Stimulated activated CD8-positive, alpha-beta memory T cell treated with anti-CD3 and anti-CD28 coated beads, Interleukin-7, amount 100 ng/mL, for 4 hours (primary cell): ENCODE data around the gene BSPRY.
A peak's percentile ranks its signal among the peaks of the same experiment; 100 is the strongest.

Experiments used
- DNase-seq, 2 donors: peaks; one replicate each; pipeline ENCODE4 v3.0.0-alpha.2; 2020; ENCODE audit warnings: low read depth in 2 of 2

Gene BSPRY

GRCh38 chr9:113349445-113350094 lies at the start of gene BSPRY:
BSPRY (plus strand) TSS chr9:113349541; CDS start chr9:113349580, 39 bp downstream.
- peak in 1 of 2 donors; percentile 15 for DNase-seq

GRCh38 chr9:113299800-113300292 lies 49.5 kb upstream of the BSPRY start:
- no peak for DNase-seq

DNA sequence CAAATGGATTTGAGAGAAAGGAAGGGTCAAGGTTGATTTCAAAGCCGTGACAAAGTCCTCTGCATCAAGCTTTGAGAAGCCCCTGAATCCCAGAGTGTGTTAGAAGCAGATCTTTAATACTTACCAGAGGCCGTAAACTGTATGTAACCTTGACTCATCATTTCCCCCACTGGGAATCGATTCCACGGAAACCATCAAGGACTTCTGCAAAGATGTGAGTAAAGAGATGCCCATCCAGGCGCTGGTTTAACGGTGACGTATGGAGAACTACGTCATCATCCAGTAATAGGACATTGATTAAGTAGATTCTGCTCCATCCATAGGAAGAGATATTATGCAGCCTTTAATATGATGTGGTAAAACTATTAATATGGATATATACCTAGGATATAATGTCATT lies 47.8 kb upstream of the BSPRY start:
- no peak for DNase-seq

GRCh38 chr9:113302792-113303418 lies 46.4 kb upstream of the BSPRY start, which contains the start of gene RNF183:
RNF183 (minus strand) TSS chr9:113303376; CDS start chr9:113298184, 5,192 bp downstream.
- no peak for DNase-seq

- DNase-seq, result no peak
These were observed 42.8 kb upstream of the BSPRY start for GRCh38 chr9:113306566-113306965.

GRCh38 chr9:113307396-113307975 lies 41.9 kb upstream of the BSPRY start:
- DNase-seq, result no peak

DNA sequence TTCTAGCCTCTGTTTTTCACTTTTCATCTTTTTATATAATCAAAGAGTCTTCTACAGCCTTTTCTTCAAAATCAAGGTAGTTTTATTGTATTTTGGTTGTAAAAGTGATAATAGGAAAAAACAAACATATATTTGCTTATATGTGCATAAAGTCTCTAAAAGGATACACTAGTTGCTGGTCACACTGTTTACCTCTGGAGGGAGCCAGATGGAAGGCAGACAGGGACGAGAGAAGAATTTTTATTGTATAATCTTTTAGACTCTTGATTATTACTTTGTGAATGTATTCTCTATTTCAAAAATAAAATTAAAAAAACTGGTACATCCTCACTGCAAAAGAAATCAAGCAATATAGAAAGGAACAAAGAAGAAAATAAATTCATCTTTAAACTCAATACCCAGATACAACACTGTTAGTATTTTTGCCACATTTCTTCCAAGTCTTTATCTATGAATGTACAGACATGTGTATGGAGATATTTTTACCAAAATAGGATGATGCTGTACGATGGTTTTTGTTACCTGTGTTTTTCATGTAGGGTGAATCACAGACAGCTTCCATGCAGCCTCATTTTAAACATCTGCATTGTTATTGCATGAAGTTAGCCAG lies 40.0 kb upstream of the BSPRY start:
- no peak for DNase-seq

DNA sequence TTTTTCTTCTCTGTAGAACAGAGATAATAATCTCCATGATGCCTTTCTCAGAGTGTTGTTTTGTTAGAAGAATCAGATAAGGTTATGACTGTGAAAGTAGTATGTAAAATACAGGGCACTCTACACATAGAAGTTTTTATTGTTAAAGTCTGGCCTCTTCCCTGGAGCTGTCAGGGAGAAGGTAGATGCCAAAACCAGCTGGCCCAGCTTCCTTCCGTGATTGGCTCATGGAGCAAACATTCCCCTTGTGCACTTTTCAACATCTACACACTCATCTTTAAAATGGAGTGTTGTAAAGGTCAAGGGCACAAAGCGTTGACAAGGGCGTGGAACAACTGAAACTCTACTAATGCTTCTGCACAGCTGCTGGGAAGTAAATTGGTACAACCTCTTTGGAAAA lies 38.8 kb upstream of the BSPRY start:
- DNase-seq, result no peak

GRCh38 chr9:113311961-113312360 lies 37.4 kb upstream of the BSPRY start:
- no peak for DNase-seq

GRCh38 chr9:113313261-113313660 lies 36.1 kb upstream of the BSPRY start:
- DNase-seq, result no peak

DNA sequence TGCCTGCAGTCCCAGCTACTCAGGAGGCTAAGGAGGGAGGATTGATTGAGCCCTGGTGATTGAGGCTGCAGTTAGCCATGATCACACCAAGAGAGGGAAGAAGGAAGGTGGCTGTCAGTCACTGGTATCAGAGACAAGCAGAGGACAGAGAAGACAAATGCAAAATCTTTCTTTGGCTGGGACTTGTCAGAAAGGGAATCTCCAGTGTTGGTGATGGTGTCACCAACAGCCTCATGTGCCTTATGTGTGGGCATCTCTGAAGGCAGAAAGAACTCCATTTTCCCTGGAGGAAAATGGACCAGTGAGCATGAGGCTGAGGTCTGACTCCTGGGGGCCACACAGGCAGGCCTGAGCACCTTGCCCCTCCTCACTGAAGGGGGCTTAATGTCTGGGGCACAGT lies 34.1 kb upstream of the BSPRY start:
- DNase-seq, result no peak

GRCh38 chr9:113316030-113316429 lies 33.3 kb upstream of the BSPRY start:
- no peak for DNase-seq

DNA sequence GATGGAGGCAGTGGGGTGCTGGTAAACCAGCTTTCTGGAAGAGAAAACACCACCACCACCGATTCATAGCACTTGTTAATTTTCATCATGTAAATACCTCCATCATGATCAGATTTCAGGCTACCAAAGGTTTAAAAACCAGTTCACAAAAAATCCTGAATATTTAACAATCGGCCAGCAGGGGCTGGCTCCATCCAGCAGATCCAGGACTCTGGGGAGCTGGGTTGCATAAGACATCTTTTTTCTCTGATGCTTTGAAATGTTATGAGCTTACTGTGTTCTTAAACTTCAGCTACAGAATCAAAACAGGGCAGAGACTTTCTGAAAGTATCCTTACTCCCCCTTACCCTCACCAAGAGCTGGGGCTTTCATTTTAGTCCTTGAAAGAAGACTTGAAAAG lies 31.6 kb upstream of the BSPRY start:
- no peak for DNase-seq

DNA sequence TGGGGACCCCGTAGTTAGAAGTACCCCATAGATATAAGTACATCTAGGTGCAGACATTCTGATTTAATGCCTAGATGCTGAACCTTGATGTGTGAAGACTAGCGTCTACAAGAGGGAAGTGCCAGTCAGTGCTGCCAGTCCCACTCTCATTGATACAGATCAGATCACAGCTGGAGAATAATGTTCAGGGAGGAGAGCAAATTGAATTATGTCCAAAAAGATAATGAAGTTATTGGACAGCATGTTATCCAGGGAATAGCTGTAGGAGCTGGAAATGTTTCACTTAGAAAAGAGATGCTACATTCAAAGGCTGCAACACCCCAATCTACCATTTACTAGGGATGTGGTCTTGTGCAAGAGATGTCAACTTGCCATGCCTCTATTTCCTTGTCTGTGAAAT lies 30.3 kb upstream of the BSPRY start:
- no peak for DNase-seq

DNA sequence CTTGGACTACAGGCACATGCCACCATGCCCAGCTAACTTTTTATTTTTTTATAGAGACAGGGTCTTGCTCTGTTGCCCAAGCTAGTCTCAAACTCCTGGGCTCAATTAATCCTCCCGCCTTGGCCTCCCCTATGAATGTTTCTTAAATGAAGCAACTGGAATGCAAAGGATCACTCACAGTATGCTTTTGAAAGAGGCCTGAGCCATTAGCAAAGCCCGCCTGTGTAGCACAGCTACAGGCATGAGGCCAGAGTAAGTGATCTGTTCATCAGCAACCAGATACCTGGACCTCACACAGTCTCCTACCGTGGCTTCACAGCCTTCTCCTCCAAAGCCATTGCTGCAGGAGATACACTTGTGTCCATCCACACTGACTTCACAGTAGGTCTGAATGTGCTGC lies 29.3 kb upstream of the BSPRY start:
- no peak for DNase-seq

DNA sequence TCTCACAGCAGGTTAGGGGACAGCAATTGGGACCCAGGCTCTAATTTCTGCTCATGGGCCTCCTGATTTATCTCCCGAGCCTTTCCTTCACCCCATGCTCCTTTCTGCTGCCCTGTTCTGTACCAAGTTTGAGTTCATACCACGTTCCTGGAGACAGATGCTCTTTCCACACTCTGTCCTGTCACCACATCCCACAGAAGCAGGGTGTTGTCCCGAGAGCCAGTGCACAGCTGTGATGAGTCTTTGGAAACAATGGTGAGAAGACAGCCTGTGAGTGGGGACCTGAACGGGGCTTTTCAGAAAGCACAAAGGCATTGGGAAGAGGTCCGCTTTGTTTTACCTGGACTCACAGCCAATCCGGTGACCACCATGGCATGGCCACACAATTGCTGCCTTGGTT lies 26.7 kb upstream of the BSPRY start:
- DNase-seq, result no peak

DNA sequence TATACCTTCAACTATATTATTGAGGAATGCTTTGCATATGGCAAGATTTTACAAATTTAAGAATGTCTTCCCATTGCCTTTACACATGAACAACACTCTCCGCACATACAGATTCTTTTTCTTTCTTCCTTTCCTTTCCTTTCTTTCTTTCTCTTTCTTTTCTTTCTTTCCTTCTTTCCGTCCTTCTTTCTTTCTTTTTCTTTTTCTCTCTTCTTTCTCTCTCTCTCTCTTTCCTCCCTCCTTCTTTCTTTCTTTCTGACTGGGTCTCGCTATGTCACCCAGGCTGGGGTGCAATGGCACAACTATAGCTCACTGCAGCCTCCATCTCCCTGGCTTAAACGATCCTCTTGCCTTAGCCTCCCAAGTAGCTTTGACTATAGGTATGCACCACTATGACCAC lies 23.1 kb upstream of the BSPRY start:
- no peak for DNase-seq

DNA sequence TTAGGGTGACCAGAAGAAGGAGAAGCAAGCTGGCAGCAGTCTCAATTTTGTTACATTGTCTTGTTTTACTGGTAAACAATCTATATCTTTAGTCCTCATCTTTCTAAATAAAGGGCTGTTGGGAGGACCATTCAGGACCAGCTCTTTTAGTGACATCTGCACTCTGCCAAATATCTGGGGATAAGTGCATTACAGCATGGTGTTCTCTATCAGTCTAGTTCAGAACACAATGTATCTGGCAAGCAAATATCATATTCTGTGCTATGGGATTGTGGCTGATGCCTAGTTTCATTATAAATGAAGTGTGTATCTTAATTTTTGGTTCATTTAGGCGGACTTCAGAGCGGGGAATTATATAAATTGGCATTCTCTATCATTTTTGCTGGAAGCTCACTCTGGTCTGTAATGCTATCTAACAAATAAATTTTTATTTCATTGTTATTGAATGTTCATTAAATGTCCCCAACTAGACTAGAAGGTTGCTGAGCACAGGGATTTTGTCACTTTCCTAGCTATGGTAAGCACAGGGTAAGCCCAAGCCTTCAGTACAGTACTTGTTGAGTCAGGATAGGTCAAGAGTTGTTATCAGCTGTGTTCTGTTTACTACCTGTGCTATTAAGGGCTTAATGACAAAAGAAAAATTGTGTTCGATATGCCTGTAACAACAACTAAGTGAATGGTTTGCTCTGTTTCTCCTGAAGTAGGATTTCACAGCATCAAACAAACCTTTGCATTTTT lies 21.1 kb upstream of the BSPRY start:
- no peak for DNase-seq

GRCh38 chr9:113331780-113332179 lies 17.6 kb upstream of the BSPRY start:
- DNase-seq, result no peak

GRCh38 chr9:113337714-113338113 lies 11.6 kb upstream of the BSPRY start:
- DNase-seq, result no peak

- peak; percentile 58 to 73 for DNase-seq
These were observed 9.2 kb upstream of the BSPRY start, which contains the start of gene WDR31 for GRCh38 chr9:113340011-113340699. WDR31 (minus strand) TSS chr9:113340275; CDS start chr9:113332022, 8,253 bp downstream.
